HG03139 (cell line): ENCODE data around the gene ZBTB34.
"Not testable (repeated sequence)": the region's sequence is repeated elsewhere in the genome, so short reads cannot be mapped to it uniquely, and the experiment has no call there.

ENCODE experiments used
- ATAC-seq: cut with Tn5 transposase; IDR thresholded peaks from one replicate; pipeline ENCODE4 v1.9.1; 2021; ENCODE audit not compliant: unreplicated experiment

Gene ZBTB34, protein sequence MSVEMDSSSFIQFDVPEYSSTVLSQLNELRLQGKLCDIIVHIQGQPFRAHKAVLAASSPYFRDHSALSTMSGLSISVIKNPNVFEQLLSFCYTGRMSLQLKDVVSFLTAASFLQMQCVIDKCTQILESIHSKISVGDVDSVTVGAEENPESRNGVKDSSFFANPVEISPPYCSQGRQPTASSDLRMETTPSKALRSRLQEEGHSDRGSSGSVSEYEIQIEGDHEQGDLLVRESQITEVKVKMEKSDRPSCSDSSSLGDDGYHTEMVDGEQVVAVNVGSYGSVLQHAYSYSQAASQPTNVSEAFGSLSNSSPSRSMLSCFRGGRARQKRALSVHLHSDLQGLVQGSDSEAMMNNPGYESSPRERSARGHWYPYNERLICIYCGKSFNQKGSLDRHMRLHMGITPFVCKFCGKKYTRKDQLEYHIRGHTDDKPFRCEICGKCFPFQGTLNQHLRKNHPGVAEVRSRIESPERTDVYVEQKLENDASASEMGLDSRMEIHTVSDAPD

DNA sequence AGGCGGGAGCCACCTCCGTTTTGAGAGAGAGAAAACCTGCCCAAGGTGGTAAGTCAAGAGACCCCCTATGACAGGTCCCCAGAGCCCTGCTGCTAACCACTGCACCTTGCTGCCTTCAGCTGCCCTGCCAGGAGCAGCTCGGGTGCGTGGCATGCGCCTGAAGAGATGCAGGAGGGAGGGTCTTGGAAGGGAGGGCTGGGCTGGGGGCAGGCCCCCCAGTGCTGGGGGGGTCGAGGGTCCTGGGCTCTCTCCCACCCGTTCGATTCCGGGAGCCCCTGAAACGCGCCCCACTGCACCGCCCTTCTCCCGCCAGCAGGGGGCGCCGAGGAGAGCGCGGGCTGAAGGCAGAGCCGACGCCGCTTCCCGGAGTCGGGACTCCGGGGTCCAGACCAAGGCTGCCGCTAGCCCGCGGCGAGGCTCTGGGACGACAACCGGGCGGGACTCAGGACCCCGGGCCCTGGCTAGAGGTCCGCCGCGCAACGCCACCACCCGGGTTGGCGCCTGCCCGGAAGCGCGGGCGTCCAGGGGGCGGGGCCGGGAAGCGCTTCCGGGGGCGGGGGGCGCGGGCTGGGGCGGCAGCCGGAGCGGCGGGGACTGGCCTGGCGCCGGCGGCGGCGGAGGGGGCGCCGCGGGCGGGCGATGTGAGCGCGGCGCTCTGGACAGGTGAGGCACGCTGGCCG is at the start of gene ZBTB34:
Gene ZBTB34, plus strand, starts transcription at position 563 of the 680 bp plus-strand sequence. CDS start 18,761 bp downstream, outside the sequence.
- peak; percentile 50 for ATAC-seq

DNA sequence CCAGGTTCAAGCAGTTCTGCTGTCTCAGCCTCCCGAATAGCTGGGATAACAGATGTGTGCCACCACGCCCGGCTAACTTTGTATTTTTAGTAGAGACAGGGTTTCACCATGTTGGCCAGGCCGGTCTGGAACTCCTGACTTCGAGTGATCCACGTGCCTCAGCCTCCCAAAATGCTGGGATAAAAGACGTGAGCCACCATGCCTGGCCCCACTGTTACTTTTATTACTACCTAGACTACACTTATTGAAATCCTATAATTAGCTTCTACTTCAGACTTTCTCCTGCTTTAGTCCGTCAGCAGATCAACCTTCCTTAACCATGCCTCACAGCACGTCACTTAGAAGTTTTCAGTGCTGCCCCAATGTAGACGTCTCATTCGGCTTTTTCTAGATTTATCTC is 47.4 kb upstream of the ZBTB34 start:
- ATAC-seq: no peak

DNA sequence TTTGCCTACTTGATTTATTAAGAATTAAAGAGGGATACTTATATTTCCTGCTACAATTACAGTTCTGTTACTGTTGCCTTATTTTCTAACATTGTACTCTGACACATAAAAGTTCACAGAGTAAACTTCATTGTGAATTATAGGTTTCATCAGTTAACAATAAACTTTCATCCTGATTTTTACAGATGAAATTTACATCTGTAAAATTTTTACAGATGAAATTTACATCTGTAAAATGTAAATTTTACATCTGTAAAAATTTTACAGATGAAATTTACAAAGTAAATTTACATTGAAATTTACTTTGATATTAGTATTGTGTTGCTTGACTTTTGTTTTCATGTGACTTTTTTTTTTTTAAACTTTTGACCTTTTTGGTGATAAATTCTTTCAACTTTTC is 46.3 kb upstream of the ZBTB34 start:
- ATAC-seq: no peak

DNA sequence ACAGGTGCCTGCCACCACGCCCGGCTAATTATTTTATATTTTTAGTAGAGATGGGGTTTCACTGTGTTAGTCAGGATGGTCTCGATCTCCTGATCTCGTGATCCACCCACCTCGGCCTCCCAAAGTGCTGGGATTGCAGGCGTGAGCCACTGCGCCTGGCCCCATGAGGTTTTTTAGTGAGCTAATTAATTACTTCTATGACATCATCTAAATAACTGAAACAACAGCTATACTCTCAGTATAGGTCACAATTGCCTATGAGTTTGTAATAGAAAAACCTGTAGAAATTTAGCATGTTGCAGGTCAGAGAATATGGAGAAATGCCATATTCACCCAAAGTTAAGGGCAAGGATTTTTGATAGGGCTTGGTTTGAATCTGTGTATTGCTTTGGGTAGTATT is 42.8 kb upstream of the ZBTB34 start:
- ATAC-seq: not testable (repeated sequence)

DNA sequence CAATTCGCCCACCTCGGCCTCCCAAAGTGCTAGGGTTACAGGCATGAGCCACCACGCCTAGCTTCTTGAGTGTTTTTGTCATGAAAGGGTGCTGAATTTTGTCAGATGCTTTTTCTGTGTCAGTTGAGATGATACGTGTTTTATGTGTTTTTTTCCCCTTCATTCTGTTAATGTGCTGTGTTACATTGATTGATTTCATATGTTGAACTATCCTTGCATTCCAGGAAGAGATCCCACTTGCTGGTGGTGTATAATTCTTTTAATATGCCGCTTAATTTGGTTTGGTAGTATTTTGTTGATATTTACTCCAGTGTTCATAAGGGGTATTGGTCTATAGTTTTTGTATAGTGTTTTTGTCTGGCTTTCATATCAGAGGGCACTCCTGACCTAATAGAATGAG is 42.0 kb upstream of the ZBTB34 start:
- ATAC-seq: no peak

DNA sequence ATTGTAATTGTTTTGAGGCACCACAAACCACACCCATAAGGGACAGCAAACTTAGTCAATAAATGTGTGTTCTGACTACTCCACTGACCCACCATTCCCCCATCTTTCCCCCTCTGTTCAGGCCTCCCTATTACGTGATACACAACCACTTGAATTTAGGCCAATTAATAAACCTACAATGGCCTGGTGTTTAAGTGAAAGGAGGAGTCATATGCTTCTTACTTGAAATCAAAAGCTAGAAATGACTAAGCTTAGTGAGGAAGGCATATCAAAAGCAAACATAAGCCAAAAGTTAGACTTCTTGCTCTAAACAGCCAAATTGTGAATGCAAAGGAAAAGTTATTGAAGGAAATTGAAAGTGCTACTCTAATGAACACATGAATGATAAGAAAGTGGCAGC is 41.0 kb upstream of the ZBTB34 start:
- ATAC-seq: no peak

DNA sequence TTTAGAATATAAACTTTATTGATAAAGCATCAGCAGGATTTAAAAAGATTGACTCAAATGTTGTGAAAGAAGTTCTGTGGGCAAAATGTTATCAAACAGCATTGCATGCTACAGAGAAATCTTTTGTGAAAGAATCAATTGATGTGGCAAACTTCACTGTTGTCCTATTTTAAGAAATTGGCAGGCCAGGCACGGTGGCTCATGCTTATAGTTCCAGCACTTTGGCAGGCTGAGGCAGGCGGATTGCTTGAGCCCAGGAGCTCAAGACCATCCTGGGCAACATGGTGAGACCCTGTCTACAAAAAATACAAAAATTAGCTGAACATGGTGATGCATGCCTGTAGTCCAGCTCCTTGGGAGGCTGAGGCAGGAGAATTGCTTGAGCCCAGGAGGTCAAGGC is 38.2 kb upstream of the ZBTB34 start:
- no peak for ATAC-seq

DNA sequence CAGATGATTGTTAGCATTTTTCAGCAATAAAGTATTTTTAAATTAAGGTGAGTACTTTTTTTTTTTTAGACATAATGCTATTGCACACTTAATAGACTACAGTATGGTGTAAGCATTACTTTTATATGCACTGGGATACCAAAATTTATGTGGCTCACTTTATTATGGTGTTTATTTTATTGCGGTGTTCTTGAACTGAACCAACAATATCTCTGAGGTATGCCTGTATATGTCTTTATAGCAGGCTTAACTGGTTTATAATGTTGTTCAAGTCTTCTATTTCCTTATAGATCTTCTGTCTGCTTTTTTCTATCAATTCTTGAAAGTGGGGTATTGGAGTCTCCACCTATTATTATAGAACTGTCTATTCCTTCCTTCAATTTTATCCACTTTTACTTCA is 37.6 kb upstream of the ZBTB34 start:
- no peak for ATAC-seq

DNA sequence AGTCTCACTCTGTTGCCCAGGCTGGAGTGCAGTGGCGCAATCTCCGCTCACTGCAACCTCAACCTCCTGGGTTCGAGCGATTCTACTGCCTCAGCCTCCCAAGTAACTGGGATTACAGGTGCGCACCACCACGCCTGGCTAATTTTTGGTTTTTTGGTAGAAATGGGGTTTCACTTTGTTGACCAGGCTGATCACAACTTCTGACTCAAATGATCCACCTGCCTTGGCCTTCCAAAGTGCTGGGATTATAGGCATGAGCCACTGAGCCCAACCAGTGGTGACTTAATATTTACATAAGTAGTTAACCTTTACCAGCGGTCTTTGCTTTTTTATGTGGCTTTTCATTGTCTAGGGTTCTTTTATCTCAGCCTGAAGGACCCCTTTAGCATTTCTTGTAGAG is 36.4 kb upstream of the ZBTB34 start:
- ATAC-seq: not testable (repeated sequence)

DNA sequence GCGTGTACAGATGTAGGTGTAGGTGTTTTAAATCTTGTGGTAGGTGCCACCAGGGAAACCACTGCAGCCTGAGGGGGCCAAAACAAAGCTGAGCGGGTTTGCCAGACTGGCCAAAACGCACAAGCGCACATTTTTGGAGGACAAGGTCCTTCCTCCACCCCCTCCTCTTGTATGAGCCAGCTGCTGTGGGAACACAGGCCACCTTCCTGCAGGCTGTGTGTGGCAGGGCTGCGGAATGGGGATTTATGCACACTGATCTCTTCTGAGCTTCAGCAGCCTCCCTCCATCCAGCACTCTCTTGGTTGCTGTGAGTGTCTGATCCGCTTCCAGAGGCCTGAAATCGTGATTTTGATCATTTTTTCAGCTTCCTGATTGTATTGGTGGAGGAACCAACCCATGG is 33.2 kb upstream of the ZBTB34 start:
- ATAC-seq: no peak

DNA sequence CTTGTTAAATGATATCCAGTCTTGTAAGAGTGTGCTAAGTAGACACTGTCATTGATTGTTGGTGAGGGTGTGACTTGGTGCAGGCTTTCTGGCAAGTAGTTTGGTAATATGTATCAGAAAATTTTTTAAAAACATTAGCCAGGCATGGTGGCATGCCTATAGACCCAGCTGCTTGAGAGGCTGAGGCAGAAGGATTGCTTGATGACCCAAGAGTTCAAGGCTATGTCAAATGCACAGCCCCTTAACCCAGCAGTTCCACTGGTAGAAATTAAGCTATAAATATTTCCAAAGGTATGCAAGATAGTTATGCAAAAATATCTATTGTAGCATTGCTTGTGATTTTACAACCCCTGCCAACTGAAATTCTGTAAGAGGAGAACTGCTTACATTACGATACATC is 31.4 kb upstream of the ZBTB34 start:
- ATAC-seq: no peak

DNA sequence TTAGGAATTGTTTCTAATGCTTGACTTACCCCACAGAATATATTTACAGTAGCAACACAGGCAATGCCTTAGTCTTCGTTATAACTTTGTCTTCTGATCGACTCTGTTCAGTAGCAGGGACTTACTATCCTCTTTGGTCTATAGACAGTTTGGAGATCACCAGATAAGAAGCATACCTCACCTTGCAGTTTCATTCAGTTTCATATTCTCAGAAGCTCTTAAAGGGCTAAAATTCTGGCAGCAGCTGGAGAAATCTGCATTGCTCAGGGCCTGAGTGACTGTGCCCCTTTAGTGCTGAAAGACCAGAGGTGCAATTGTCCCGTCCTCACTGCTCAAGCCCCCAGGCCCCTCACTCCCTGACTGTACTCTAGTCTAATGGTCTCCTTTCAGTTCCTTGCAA is 29.6 kb upstream of the ZBTB34 start:
- no peak for ATAC-seq

DNA sequence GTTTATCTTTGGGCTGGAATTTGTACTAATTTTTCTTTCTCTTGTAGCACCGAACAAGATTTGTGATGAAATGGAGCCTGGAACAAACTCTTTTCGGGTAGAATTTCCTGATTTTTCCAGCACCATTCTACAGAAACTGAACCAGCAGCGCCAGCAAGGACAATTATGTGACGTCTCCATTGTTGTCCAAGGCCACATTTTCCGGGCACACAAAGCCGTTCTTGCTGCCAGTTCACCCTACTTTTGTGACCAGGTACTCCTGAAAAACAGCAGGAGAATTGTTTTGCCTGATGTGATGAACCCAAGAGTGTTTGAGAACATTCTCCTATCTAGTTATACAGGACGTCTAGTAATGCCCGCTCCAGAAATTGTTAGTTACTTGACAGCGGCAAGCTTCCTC is 28.0 kb upstream of the ZBTB34 start:
- no peak for ATAC-seq

DNA sequence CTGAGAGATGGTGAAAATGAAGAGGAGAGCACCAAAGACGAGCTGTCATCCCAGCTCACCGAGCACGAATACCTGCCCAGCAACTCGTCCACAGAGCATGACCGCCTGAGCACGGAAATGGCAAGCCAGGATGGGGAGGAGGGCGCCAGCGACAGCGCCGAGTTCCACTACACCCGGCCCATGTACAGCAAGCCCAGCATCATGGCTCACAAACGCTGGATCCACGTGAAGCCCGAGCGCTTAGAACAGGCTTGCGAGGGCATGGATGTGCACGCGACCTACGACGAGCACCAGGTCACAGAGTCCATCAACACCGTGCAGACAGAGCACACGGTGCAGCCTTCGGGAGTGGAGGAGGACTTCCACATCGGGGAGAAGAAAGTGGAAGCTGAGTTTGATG is 27.4 kb upstream of the ZBTB34 start:
- ATAC-seq: no peak

DNA sequence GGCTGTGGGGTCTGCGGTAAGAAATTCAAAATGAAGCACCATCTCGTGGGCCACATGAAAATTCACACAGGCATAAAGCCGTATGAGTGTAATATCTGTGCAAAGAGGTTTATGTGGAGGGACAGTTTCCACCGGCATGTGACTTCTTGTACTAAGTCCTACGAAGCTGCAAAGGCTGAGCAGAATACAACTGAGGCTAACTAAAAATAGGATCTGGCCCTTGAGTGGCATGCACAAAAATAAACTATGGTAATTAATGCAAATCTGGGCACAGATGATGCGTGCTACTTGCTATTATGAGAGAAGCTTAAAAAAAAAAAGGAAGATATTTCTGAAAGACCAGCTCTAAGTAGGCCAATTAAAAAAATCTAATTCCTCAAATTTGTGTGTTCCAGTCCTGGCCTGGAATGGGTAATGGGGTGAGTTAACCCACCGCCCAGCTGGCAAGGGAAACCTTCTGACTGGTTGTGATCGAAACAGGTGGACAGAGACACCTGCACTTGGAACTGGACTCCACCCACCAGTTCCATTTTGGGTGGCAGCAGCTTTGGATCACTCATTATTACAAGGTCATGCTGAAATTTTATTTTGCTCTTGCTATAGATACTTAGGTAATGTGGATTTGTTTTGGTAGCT is 26.6 kb upstream of the ZBTB34 start:
- ATAC-seq: no peak

DNA sequence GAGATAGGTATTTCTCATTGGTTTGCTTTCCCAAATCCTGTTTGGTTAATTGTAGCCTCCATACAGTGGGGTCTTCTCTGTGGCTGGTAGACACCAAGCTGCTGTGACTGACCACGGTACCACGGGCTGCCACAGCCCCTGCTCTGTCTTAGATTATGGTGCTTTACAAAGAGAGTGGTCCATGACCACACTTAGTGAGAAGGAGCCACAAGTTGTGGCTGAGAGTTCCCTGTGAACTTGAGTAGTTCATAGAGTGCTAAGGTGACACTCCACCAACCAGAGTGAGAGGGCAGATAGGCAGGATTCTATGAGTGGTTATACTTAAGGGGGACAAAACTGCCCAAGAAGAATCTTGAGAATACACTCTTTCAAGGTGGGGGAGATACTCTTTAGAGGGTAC is 25.8 kb upstream of the ZBTB34 start:
- no peak for ATAC-seq

DNA sequence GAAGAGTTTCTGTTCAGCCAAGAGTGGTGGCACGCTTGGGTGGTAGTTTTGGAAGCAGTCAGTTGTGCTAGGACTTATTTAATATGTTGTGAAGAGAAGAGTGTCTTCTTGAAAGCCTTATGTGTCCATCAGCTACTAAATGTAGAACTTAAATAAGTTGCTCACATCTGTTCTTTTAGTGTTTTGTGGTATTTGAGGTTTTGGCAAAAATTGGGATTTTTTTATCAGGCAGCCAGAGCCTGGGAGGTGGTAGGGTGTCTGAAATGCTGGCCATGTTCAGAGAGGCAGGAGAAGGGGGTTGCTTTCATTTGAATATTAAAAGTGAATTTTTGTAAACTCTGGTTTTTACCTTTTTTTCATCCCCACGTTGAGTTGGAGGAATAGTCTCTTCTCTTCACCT is 24.2 kb upstream of the ZBTB34 start:
- ATAC-seq: no peak

DNA sequence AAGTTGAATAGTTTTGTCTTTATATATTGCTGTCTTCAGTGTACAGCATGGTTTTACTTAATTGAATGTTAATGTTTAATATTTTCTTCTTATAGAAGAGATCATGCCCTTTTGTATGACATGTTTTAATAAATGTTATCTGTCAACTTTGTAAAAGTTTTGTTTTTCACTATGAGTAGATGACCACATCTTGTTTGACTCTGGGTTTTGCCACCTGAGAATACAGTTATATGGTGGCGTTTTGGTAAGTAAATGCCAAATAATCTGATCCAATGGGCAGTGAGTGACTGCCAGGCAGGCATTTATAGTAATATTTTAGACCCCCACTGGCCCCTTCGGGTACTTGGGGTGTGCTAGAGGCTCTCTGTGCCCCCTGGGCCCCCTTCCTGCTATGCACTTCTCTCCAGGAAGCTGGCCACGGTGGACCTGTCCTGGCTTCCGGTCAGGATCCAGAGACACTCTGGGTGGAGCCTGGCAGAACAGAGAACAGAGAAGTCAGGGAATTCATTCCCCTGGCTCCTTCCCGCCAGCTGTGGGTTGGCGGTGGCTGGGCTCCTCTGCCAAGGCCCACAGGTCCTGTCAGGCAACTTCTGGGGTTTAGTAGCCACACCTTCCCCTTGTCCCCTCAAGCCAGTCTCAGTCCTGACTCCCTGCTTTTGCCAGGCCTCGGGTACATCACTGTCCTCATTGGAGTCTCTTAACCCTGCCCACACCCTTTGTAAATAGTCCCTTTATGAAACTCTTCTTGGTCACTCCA is 22.2 kb upstream of the ZBTB34 start:
- no peak for ATAC-seq

DNA sequence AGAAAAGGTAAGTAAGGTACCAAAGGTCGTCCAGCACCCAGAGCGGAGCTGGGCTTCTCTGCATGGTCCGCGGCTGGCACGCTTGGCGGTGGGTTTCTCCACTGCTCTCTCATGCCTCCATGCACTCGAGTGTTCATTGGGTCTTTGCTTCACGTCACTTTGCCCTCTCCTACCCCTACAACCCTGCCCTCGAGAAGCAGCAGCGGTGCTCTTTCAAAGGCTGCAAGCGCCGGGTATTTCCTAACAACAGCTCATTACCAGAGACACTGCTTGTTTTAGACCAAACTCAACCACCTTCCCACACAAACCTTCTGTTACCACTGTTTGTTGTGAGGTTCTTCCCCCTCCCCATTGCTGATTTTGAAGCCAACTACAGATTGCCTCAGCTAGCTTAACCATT is 21.5 kb upstream of the ZBTB34 start:
- no peak for ATAC-seq

DNA sequence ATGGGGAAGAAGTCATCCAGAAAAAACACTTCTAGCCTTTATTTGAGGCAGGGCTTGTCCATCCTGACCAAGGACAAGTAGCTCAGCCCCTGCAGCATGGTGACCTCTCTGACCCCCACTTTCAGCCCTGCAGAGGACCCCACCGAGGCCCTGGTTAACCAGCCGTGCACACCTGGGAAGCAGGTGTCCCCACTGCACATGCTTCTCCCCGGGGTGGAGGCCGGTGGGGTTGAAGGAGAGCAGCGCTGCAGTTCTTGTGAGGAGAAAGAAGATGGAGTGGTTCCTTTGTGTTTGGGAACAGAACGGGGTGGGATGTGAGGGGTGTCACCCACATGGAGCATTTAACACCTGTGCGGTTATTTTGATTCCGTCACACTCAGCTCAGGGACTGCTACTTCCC is 21.1 kb upstream of the ZBTB34 start:
- ATAC-seq: no peak

DNA sequence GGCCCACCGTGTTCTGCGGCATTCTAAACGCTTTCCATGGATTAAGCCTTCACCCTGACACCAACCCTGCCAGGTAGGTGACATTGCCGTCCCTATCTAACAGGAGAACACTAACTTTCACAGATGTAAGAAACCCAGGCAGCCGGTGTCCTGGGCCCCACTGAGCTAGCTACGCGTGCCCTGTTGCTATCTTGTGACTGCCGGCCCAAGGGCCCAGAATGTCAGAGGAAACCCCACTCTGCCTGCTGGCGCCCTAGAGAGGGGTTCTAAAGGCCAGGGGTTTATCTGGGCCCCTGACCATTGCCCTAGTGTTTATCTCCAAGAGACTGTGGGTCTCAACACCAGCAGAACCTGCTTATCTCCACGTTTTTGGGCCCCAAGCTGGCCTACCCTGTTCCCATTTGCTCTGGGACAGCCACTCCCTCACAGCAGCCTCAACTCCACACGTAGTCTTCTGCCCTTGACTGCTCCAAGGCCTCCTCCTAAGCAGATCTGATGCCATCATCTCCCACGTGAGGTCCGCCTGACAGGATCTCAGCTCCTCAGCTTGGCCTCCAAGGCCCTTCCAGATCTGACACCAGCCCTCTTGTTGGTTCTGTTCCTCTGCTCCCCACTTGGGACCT is 18.1 kb upstream of the ZBTB34 start:
- no peak for ATAC-seq
